ENCODE results near the gene GPR39.

GPR39 gene

GRCh38 chr2:132550946-132551345 is 134.3 kb downstream of the GPR39 start:
- H3K9ac ChIP-seq (ENCODE audit: low read depth, low read length) = no peak overlapping the region
- H3K4me3 ChIP-seq (ENCODE audit: low read depth, low read length) = no peak overlapping the region
- H3K27me3 ChIP-seq (ENCODE audit: control insufficient read depth, insufficient read depth, low read length) = no peaks in the 10 kb centered on the region
- H3K9me3 ChIP-seq (ENCODE audit: control insufficient read depth, insufficient read depth, low read length) = no peaks in the 10 kb centered on the region
- no peaks in the 10 kb centered on the region for H3K36me3 ChIP-seq (ENCODE audit: control insufficient read depth, insufficient read depth, low read length)
- H3K4me1 ChIP-seq (ENCODE audit: control insufficient read depth, insufficient read depth, low read length) = no peaks in the 10 kb centered on the region

- Histone ChIP-seq H3K4me1 (ENCODE audit: control insufficient read depth, insufficient read depth, low read length) (no peaks in the 10 kb centered on the region), H3K9ac (ENCODE audit: low read depth, low read length) (no peak overlapping the region), H3K4me3 (ENCODE audit: low read depth, low read length) (no peak overlapping the region)
Observed at GRCh38 chr2:132557694-132558093, 141.1 kb downstream of the GPR39 start.

GRCh38 chr2:132559326-132559725 is 142.7 kb downstream of the GPR39 start:
- Histone ChIP-seq H3K36me3 (ENCODE audit: control insufficient read depth, insufficient read depth, low read length) (no peaks in the 10 kb centered on the region), H3K27me3 (ENCODE audit: control insufficient read depth, insufficient read depth, low read length) (no peaks in the 10 kb centered on the region), H3K9ac (ENCODE audit: low read depth, low read length) (no peak overlapping the region), H3K4me1 (ENCODE audit: control insufficient read depth, insufficient read depth, low read length) (no peaks in the 10 kb centered on the region), H3K9me3 (ENCODE audit: control insufficient read depth, insufficient read depth, low read length) (no peaks in the 10 kb centered on the region), H3K4me3 (ENCODE audit: low read depth, low read length) (no peak overlapping the region)

More at GRCh38 chr2:132557694-132558093, 141.1 kb downstream of the GPR39 start:
- H3K9me3 ChIP-seq (ENCODE audit: control insufficient read depth, insufficient read depth, low read length) = no peaks in the 10 kb centered on the region
- H3K36me3 ChIP-seq (ENCODE audit: control insufficient read depth, insufficient read depth, low read length) = no peaks in the 10 kb centered on the region
- no peaks in the 10 kb centered on the region for H3K27me3 ChIP-seq (ENCODE audit: control insufficient read depth, insufficient read depth, low read length)

GRCh38 chr2:132559921-132560320 is 143.3 kb downstream of the GPR39 start:
- H3K27me3 ChIP-seq (ENCODE audit: control insufficient read depth, insufficient read depth, low read length) = no peaks in the 10 kb centered on the region
- H3K9ac ChIP-seq (ENCODE audit: low read depth, low read length) = no peak overlapping the region
- no peaks in the 10 kb centered on the region for H3K36me3 ChIP-seq (ENCODE audit: control insufficient read depth, insufficient read depth, low read length)
- H3K9me3 ChIP-seq (ENCODE audit: control insufficient read depth, insufficient read depth, low read length) = no peaks in the 10 kb centered on the region
- H3K4me3 ChIP-seq (ENCODE audit: low read depth, low read length) = no peak overlapping the region
- no peaks in the 10 kb centered on the region for H3K4me1 ChIP-seq (ENCODE audit: control insufficient read depth, insufficient read depth, low read length)

GRCh38 chr2:132560562-132560961 is 144.0 kb downstream of the GPR39 start:
- H3K9me3 ChIP-seq (ENCODE audit: control insufficient read depth, insufficient read depth, low read length) = no peaks in the 10 kb centered on the region
- H3K4me3 ChIP-seq (ENCODE audit: low read depth, low read length) = no peak overlapping the region

GRCh38 chr2:132562245-132562644 is 145.6 kb downstream of the GPR39 start:
- no peak overlapping the region for H3K9ac ChIP-seq (ENCODE audit: low read depth, low read length)
- H3K36me3 ChIP-seq (ENCODE audit: control insufficient read depth, insufficient read depth, low read length) = no peaks in the 10 kb centered on the region
- H3K4me1 ChIP-seq (ENCODE audit: control insufficient read depth, insufficient read depth, low read length) = no peaks in the 10 kb centered on the region
- H3K27me3 ChIP-seq (ENCODE audit: control insufficient read depth, insufficient read depth, low read length) = no peaks in the 10 kb centered on the region
- no peak overlapping the region for H3K4me3 ChIP-seq (ENCODE audit: low read depth, low read length)
- no peaks in the 10 kb centered on the region for H3K9me3 ChIP-seq (ENCODE audit: control insufficient read depth, insufficient read depth, low read length)

More at GRCh38 chr2:132560562-132560961, 144.0 kb downstream of the GPR39 start:
- Histone ChIP-seq H3K9ac (ENCODE audit: low read depth, low read length) (no peak overlapping the region), H3K4me1 (ENCODE audit: control insufficient read depth, insufficient read depth, low read length) (no peaks in the 10 kb centered on the region), H3K36me3 (ENCODE audit: control insufficient read depth, insufficient read depth, low read length) (no peaks in the 10 kb centered on the region), H3K27me3 (ENCODE audit: control insufficient read depth, insufficient read depth, low read length) (no peaks in the 10 kb centered on the region)

GRCh38 chr2:132564065-132564464 is 147.5 kb downstream of the GPR39 start:
- H3K4me3 ChIP-seq (ENCODE audit: low read depth, low read length) = no peak overlapping the region
- no peaks in the 10 kb centered on the region for H3K36me3 ChIP-seq (ENCODE audit: control insufficient read depth, insufficient read depth, low read length)
- H3K27me3 ChIP-seq (ENCODE audit: control insufficient read depth, insufficient read depth, low read length) = no peaks in the 10 kb centered on the region
- H3K9me3 ChIP-seq (ENCODE audit: control insufficient read depth, insufficient read depth, low read length) = no peaks in the 10 kb centered on the region
- no peaks in the 10 kb centered on the region for H3K4me1 ChIP-seq (ENCODE audit: control insufficient read depth, insufficient read depth, low read length)
- H3K9ac ChIP-seq (ENCODE audit: low read depth, low read length) = no peak overlapping the region

GRCh38 chr2:132566379-132566778 is 149.8 kb downstream of the GPR39 start:
- H3K9ac ChIP-seq (ENCODE audit: low read depth, low read length) = no peak overlapping the region
- H3K4me1 ChIP-seq (ENCODE audit: control insufficient read depth, insufficient read depth, low read length) = no peaks in the 10 kb centered on the region
- H3K9me3 ChIP-seq (ENCODE audit: control insufficient read depth, insufficient read depth, low read length) = no peaks in the 10 kb centered on the region
- no peak overlapping the region for H3K4me3 ChIP-seq (ENCODE audit: low read depth, low read length)
- H3K36me3 ChIP-seq (ENCODE audit: control insufficient read depth, insufficient read depth, low read length) = no peaks in the 10 kb centered on the region
- H3K27me3 ChIP-seq (ENCODE audit: control insufficient read depth, insufficient read depth, low read length) = no peaks in the 10 kb centered on the region

GRCh38 chr2:132567682-132568081 is 151.1 kb downstream of the GPR39 start:
- H3K36me3 ChIP-seq (ENCODE audit: control insufficient read depth, insufficient read depth, low read length) = no peaks in the 10 kb centered on the region
- H3K4me1 ChIP-seq (ENCODE audit: control insufficient read depth, insufficient read depth, low read length) = no peaks in the 10 kb centered on the region
- H3K27me3 ChIP-seq (ENCODE audit: control insufficient read depth, insufficient read depth, low read length) = no peaks in the 10 kb centered on the region
- no peak overlapping the region for H3K9ac ChIP-seq (ENCODE audit: low read depth, low read length)
- H3K9me3 ChIP-seq (ENCODE audit: control insufficient read depth, insufficient read depth, low read length) = no peaks in the 10 kb centered on the region
- H3K4me3 ChIP-seq (ENCODE audit: low read depth, low read length) = no peak overlapping the region

GRCh38 chr2:132568656-132569055 is 152.1 kb downstream of the GPR39 start:
- H3K27me3 ChIP-seq (ENCODE audit: control insufficient read depth, insufficient read depth, low read length) = no peaks in the 10 kb centered on the region
- no peak overlapping the region for H3K4me3 ChIP-seq (ENCODE audit: low read depth, low read length)
- no peaks in the 10 kb centered on the region for H3K36me3 ChIP-seq (ENCODE audit: control insufficient read depth, insufficient read depth, low read length)
- H3K9me3 ChIP-seq (ENCODE audit: control insufficient read depth, insufficient read depth, low read length) = no peaks in the 10 kb centered on the region
- no peak overlapping the region for H3K9ac ChIP-seq (ENCODE audit: low read depth, low read length)
- no peaks in the 10 kb centered on the region for H3K4me1 ChIP-seq (ENCODE audit: control insufficient read depth, insufficient read depth, low read length)

GRCh38 chr2:132573444-132574007 is 156.9 kb downstream of the GPR39 start:
- Histone ChIP-seq H3K9ac (ENCODE audit: low read depth, low read length) (no peak overlapping the region), H3K27me3 (ENCODE audit: control insufficient read depth, insufficient read depth, low read length) (no peaks in the 10 kb centered on the region), H3K4me1 (ENCODE audit: control insufficient read depth, insufficient read depth, low read length) (no peaks in the 10 kb centered on the region), H3K9me3 (ENCODE audit: control insufficient read depth, insufficient read depth, low read length) (no peaks in the 10 kb centered on the region), H3K36me3 (ENCODE audit: control insufficient read depth, insufficient read depth, low read length) (no peaks in the 10 kb centered on the region), H3K4me3 (ENCODE audit: low read depth, low read length) (no peak overlapping the region)

GRCh38 chr2:132577686-132578085 is 161.1 kb downstream of the GPR39 start:
- no peaks in the 10 kb centered on the region for H3K9me3 ChIP-seq (ENCODE audit: control insufficient read depth, insufficient read depth, low read length)
- no peaks in the 10 kb centered on the region for H3K27me3 ChIP-seq (ENCODE audit: control insufficient read depth, insufficient read depth, low read length)
- no peak overlapping the region for H3K9ac ChIP-seq (ENCODE audit: low read depth, low read length)
- H3K36me3 ChIP-seq (ENCODE audit: control insufficient read depth, insufficient read depth, low read length) = no peaks in the 10 kb centered on the region
- no peak overlapping the region for H3K4me3 ChIP-seq (ENCODE audit: low read depth, low read length)
- no peaks in the 10 kb centered on the region for H3K4me1 ChIP-seq (ENCODE audit: control insufficient read depth, insufficient read depth, low read length)
